SU-DHL-6 (cell line): ENCODE measurements around the gene PPP1R9B.

Experiments
- CTCF ChIP-seq: fragments of 200-600 bp; sonication (generic); IDR thresholded peaks from one replicate; pipeline ENCODE4 v1.5.1; 2017; ENCODE audit warnings: antibody characterized with exemption, mild to moderate bottlenecking, low read length, moderate library complexity; ENCODE audit not compliant: insufficient read depth, poor library complexity, severe bottlenecking
- EZH2phosphoT487 ChIP-seq: fragments of 200-600 bp; sonication (generic), shearing (Covaris generic); conservative IDR thresholded peaks from 2 replicates; pipeline ENCODE4 v1.6.1; 2018; ENCODE audit warnings: mild to moderate bottlenecking, antibody characterized with exemption, low read length, moderate library complexity, mixed read lengths

- TF ChIP-seq CTCF (no peak), EZH2phosphoT487 (no peak)
Observed at GRCh38 chr17:50148226-50149090, 2.0 kb downstream of the PPP1R9B start.
